Measurements from ENCODE around the gene NMRK2.
A peak's percentile ranks its signal among the peaks of the same experiment; 100 is the strongest.
"Not testable (repeated sequence)": the region's sequence is repeated elsewhere in the genome, so short reads cannot be mapped to it uniquely, and the experiment has no call there.

NMRK2 gene

DNA sequence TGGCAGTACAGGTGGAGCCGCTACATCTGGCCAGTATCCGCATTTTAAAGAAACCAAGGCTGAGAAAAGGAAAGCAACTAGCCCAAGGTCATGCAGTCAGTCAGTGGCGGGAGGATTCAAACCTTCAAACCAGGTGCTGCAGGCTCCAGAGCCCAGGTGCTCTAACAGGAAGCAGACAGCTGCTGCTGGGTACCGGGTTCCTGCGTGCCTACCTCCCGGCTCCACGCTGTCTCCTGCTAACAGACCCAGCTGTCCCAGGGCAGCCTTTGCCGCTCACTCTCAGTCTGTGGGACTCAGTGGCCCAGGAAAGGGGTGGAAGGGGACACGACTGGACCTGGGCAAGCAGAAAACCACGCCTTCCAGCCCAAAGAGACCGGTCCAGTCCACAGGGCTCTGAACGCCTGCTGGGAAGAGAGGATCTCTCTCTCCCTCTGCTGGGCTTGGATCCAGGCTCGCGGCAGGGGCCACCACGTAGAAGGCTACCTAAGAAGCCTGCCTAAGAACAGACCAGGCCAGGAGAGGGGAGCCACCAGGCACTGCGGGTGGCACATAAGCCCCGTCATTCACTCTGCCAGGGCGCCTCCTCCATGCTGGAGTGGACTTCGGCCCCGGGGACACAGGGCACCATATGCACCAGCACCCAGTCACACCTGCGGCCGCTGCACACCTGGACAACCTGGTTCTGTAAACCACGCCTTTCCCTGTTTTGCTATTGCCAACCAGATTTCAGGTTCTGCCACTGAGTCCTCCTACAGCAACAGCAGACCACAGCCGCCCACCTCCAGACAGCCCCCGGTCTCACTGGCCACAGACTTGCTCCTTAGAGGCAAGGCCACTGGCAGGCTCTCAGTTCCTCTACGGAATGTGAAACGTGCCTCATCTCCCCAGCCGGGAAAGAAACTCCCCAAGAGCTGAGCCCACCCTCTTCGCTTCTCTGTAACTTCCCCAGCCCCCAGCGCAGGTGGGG, 33.5 kb downstream of the NMRK2 start:
- no peak for DNase-seq

DNA sequence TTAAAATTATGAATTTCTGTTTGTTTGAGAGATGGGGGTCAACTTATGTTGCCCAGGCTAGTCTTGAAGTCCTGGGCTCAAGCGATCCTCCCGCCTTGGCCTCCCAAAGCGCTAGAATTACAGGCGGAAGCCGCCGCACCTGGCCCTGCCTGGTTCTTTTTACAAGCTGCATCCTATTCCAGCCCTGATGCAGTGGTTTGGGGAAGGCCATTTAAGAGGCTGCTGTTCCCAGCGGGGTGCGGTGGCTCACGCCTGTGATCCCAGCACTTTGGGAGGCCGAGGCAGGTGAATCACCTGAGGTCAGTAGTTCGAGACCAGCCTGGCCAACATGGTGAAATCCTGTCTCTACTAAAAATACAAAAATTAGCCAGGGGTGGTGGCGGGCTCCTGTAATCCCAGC, 35.1 kb downstream of the NMRK2 start:
- not testable (repeated sequence) for DNase-seq

DNA sequence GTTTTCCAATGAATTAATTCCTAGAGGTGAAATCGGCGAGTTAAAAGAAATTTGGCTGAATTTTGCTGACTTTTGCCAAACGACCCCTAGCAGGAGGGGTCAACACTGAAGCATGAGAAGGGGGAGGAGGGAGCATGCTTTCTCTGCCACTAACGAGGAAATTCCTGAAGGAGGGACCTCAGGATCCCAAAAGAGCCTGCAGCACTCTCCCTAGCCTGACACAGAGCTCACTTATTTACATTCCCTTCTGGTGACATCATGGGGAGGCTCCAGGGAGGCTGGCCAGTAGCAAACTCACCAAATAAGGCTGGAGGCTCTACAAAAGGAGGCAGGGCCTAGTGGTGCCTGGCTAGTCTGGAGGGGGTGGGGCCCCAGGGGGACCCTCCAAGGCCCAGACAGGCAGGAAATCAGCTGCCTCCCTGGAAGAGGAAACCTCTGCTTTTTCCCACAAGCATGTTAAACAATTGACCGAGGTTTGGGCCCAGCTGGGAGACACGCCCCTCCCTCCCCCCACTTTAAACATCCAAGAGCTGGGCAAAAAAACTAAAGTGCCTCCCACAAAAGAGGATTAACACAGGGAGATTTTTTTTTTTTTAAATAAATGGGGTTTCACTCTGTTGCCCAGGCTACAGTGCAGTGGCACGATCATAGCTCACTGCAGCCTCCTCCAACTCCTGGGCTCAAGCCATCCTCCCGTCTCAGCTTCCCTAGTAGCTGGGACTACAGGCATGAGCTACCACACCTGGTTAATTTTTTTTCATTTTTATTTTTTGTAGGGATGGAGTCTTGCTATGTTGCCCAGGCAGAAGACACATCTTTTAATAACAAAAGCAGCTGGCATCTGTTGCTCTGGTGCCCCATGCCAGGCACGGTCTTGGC, 35.9 kb downstream of the NMRK2 start:
- DNase-seq = peak; percentile 100

DNA sequence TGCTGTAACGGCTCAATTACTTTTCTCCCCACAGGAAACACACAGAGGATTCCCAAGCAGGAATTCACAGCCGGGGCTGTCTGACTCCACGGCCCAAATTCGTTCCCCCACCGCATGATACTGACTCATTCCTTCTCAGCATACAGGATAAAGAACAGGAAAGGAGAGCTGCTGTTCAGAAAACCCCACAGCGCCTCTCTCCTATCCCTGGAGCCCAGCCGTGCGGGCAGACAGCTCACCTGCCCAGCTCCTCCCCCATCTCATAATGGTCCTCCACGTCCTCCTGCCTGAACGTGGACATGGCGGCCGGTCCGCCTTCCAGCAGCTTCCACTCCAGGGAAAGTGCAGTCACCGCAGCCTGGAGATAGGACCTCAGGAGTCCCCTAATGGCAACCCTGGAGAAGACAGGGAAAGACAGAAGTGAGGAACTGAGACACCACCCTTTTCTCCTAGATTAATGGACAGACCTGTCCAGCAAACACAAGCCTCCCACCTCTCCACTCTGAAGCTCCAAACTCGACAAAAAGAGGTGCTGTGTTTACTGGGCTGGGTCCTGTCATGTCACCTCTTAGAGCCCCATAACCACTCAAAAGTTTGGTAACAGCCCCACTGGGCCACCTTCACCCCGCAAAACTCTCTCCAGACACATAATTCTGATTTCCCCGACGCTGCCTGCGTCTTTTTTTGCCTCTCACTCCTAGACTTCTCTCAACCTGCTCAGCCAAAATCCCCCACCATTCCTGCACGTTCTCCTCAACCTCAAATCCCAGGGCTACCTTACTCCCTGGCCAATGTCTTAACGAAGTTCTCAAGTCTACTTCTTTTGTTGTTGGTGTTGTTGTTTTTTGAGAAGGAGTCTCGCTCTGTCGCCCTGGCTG, 36.8 kb downstream of the NMRK2 start:
- DNase-seq = peak; percentile 90

DNA sequence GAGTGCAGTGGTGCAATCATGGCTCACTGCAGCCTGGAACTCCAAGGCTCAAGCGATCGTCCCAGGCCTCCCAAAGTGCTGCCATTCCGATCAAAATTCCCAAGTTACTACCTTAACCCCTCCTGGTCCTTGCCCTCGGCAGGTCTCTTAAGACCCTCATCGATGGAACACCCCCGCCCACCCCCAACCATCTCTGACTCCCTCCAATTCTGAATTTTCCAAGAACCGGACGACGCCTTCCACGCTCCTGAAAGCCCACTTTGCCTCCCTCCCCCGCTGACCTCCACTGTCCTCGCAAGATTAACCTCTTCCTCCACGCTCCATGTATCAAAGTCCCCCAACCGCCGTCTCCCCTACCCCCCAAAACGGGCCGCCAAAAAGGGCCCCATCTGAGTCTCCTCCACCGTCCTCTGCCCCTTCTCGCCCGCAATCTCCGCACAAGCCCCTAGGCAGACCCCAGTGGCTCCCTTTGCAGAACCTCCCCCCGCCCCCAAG, 37.5 kb downstream of the NMRK2 start:
- no peak for DNase-seq

DNA sequence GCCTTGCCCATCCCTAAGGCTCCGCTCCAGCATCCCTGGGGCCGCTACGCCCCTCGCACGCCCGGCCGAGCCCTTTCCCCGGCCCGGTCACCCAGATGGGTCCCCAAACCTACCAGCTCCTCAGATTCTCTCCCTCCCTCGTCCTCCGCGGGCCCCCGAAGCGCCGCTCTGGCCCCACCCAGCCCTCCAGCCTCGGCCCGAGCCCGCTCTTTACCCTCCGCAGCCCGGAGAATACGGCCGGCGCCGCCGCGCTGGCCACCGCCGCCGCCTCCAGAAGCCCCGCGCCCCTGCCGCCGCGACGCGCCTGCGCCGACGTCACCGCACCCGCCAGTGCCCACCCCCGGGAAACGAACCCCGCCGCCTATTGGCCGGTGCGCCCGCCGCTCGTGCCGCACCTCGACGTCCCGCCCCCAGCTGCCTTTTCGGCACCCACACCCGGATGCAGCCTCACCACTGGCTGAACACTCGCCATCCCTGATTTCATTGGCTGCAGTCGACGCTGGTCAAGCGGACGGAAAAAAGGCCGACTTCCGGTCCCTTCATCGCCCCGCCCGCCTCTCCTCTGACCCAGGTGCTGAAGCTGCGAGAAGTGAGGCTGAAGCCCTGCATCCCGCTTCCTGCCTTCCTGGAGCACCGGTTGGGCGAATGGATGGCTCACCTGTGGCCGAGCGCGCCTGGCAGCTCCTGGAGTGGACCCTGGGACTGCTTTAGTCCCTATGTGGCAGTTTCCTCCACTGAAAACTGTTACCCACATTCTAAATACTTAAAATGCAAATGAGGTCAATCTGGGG, 38.1 kb downstream of the NMRK2 start, which contains the start of gene DAPK3:
Gene DAPK3, minus strand, starts transcription at position 292 of the 791 bp plus-strand sequence. CDS start 1,364 bp downstream, outside the sequence.
- DNase-seq = peak; percentile 97

DNA sequence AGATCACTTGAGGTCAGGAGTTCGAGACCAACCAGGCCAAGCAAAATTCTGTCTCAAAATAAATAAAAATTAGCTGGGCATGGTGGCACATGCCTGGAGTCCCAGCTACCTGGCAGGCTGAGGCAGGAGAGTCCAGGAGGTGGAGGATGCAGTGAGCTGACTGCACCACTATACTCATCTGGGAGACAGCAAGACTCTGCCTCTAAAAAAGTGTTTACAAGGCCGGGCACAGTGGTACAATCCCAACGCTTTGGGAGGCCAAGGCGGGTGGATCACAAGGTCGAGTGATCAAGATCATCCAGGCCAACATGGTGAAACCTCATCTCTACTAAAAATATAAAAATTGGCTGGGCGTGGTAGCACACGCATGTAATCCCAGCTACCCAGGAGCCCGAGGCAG, 42.3 kb downstream of the NMRK2 start:
- no peak for DNase-seq

DNA sequence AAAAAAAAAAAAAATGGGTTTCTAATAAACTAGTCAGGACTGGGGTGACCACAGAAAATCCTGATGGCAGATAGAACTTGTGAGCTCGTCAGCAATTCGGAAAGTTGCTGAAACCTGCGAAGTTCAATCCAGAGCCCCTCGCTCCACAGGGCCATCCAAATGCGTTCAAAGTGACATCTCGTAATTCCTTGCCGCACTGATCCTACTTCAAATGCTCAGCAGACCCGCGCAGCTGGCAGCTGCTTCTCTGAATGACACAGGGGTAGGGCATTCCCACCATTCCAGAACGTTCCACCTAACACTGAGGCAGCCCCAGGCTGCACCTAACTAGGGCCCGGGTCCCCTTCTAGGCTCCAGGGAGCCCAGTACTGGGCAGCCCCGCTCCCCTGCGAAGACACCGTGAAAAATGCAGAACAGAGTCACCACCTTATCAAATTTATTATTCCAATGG, 42.8 kb downstream of the NMRK2 start:
- no peak for DNase-seq

DNA sequence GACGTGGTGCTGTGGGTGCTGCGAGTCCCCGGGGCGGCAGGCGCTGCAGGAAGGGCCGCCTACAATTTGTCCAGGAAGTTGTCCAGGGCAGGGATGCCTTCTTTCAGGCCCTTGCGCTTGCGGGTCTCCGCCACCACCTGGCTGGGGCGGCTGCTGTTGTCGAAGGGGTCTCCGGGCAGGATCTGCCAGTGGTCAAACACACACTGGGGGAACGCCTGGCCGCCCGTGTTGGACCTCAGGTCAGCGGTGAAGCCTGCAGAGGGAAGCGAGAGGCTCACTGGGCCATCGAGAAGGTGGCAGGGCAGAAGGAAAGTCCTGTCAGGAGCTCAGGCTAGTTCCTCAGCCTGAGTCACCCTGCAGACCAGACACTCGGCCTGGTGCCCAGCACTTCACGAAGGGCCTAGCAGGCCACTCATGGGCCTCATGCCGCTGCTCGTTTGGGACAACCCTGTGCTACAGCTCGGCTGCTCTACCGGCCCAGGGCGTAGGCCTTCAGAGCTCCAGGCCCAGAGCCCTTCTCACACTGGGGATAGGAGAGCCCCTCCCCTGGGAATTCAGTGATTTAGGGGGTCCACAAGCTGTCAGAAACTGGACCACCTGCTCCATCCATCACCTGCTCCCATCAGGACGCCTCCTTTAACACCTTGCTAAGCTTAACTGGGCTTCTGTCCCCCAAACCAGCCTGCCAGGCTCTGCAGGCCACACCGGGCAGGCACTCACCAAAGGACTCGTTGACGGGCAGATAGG, 43.8 kb downstream of the NMRK2 start:
- peak; percentile 78 for DNase-seq

DNA sequence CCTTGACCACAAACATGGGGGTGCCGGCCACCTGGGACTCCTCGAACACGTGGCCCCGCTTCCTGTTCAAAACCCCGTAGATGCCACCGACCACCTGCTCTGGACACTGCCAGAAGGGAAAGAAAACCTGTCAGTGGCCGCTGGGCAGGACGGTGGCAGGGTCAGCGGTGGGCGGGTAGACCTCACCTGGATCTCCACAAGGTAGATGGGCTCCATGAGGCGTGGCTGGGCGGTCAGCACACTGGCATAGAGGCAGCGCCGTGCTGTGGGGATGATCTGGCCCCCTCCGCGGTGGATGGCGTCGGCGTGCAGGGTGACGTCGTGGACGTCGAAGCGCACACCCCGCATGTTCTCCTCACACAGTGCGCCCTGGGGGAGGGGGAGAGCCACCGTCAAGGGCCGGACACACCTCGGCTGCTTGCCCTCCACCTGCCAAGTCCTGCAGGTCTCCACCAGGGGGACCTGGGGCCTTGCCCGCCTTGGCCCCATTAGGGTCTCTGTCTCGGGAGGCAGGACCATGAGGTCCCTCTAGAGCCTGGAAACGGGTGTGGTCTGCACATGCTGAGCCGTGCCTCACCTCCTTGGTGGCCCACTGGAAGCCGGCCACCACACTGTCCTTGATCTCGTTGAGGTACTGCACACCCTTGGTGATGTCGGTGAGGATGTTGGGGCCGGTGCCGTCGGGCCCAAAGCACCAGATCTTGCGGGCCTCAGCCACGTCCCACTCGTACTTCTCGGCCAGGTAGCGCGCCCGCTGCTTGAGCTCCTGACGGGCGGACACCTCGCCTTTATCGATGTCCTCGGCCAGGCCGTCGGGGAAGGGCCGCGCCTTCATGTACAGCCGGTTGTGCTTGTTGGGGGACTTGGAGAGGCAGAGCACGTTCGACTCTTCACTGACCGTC, 44.6 kb downstream of the NMRK2 start:
- no peak for DNase-seq

DNA sequence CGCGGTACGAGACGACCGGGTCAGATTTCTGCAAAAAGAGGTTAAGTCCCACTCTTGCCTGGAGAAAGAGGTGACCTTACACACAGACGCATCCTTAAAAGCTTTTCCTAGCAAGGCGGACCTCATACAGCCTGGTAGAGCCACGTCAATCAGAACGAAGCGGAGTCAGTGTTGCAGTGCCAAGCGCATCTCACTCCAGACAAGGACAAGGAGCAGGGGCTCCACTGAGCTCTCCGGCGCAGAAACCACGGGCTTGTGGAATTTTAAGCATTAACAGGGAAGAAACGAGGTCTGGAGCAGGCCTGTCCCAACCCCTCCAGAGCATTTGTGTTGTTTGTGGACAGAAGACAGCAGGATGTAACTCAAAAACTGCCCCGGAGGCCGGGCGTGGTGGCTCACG, 45.3 kb downstream of the NMRK2 start:
- DNase-seq = no peak

DNA sequence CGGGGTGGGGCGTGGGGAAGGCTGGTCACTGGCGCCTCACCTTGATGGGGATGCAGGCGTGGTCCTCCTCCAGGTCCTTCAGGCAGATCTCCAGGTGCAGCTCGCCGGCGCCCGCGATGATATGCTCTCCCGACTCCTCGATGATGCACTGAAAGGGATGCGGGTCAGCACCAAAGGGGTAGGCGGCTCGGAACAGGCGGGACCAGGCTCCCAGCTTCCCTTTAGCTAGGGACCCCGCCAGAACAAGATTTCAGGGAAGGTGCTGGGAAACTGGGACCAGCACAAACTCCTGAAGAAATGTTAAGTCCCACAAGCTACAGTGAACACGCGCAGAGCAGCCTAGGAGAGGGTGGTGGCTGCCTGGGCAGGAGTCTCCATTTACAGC, 46.4 kb downstream of the NMRK2 start:
- DNase-seq = no peak

DNA sequence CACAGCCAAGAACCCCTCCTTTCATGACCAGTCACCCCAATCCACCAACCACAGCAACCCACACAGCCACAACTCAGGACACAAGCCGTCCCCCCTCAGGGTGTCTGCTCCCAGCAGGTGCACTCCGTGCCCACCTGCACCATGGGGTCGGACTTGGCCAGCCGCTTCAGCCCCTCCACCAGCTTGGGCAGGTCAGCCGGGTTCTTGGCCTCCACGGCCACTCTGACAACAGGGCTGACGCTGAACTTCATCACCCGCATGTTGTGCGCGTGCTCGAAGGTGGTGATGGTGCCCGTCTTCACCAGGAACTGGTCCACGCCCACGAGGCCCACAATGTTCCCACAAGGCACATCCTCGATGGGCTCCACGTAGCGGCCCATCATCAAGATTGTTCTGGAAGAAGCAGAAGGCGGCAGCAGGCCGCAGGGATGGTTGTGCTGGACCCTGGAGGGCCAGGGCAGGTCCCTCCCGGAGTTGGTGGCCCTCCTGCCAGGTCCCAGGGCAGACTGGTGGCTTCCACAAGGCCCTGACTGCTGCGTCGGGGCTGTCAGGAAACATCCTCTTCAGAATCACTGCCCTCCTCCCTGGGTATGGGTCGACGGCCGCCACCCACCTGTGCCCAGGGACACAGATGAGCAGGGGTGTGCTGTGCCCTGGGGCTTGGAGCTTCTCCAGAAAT, 46.9 kb downstream of the NMRK2 start:
- DNase-seq = no peak

DNA sequence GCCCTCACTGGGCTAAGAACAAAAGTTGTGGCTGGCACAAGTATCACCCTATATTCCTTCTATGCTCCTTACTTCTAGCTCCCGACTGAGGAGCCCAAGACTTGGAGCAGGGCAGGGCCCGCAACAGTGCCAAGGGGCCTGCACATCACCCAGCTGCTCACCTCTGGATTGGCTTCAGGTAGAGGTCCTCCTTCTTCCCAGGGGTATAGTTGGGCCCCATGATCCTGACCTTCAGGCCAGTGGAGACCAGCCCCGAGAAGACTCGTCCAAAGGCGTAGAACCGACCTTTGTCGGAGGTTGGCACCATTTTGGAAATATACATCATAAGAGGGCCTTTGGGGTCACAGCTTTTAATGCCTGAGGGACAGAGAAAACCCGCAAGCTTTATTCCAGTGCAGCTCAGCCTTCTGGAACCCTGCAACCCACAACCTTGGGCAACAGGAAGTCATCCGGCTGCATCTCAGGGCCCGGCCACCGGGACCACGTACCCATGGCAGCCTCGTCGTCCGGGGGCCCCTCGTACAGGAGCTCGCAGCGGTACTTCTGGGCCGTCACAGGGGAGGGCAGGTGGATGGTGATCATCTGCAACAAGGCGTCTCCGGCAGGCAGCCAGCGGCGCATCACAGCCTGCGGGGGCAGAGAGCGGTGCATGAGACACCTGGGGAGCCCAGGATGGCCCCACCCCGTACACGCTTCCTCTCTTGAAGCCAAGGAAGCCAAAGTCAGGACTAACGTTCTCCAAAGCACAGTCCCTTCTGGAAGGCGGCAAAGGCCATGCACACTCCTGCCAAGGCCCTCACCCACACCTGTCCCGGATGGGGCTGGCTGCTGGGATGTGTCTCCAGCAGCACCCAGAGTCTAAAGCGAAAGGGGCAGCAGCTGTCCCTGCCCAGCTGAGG, 47.7 kb downstream of the NMRK2 start:
- no peak for DNase-seq

DNA sequence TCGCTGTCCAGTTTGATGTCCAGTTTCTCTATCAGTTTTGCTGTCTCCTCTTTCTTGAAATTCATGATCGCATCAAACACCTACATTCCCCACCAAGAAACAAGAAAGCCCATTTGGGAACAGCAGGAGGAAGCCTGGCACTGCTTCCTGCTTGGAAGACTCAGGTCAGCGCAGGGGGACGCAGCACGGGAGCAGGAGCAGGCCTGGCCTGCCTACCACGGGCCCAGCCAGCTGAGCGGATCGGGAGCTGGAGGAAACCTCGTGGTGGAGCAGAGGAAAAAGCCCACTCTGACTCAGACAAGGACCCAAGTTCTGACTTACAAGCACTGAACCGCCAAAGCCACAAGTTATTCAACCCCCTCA, 48.5 kb downstream of the NMRK2 start:
- no peak for DNase-seq

DNA sequence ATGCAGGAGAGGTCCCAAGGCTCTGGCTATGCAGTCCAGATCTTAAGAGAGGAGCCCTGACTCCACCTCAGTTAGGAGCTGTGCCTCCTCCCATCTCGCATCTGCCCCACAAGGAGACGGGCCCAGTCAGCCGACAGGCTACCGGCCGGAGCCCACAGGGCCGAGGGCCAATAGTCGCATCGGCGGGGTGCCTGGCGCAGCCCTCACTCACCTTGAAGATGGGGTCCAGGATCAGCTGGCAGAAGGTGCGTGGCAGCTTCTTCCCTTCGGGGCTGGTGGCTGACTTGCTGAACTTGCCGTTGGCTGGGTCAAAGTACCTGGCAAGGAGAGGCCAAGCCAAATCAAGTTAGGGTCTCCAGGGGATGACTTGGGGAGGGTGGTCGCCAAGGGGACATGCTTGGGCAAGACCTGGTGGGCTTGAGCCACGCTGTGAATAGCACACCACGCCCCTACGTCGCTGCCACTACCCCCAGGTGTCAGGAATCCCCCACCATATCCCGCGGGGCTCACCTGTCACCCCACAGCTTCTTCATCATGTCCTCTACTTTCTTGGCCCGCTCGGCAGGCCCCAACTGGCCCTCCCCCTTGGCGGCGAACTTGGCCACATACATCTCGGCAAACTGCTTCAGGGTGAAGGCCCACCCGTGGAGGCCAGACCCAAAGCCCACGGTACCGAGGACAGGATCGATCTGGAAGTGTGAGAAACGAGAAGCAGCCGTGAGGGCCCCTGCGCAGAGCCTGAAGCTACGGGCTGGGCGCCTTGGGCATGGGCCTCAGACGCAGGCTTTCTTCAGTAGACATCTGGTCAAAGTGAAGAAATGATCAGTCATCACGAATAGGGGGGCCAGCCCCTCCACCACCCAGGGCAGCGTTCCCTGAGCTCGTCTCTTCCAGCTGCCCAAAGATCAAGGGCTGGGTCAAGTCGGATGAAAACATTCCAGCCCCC, 49.1 kb downstream of the NMRK2 start:
- no peak for DNase-seq
